Measurements from ENCODE around the gene LAPTM4A.

LAPTM4A gene

GRCh38 chr2:20027705-20028434 is 23.6 kb downstream of the LAPTM4A start:
- H3K4me3 ChIP-seq (ENCODE audit: low read length): no peak overlapping the region
- TF ChIP-seq ZNF274 (IDR thresholded peaks at IDR 0.05; ENCODE audit: low read depth, low read length): no peak

GRCh38 chr2:20027260-20027677 is 24.2 kb downstream of the LAPTM4A start:
- no peak for TF ChIP-seq ZNF274 (IDR thresholded peaks at IDR 0.05; ENCODE audit: low read depth, low read length)
- no peak overlapping the region for H3K4me3 ChIP-seq (ENCODE audit: low read length)

GRCh38 chr2:20025065-20025786 is 26.2 kb downstream of the LAPTM4A start:
- no peak for TF ChIP-seq ZNF274 (IDR thresholded peaks at IDR 0.05; ENCODE audit: low read depth, low read length)
- H3K4me3 ChIP-seq (ENCODE audit: low read length): no peak overlapping the region

- TF ChIP-seq ZNF274 (IDR thresholded peaks at IDR 0.05; ENCODE audit: low read depth, low read length): no peak
- H3K4me3 ChIP-seq (ENCODE audit: low read length): no peak overlapping the region
These were observed 27.7 kb downstream of the LAPTM4A start for GRCh38 chr2:20023688-20024087.

GRCh38 chr2:20021405-20022009 is 29.9 kb downstream of the LAPTM4A start:
- no peak overlapping the region for H3K4me3 ChIP-seq (ENCODE audit: low read length)
- TF ChIP-seq ZNF274 (IDR thresholded peaks at IDR 0.05; ENCODE audit: low read depth, low read length): no peak

- H3K4me3 ChIP-seq (ENCODE audit: low read length): no peak overlapping the region
- no peak for TF ChIP-seq ZNF274 (IDR thresholded peaks at IDR 0.05; ENCODE audit: low read depth, low read length)
These were observed 31.7 kb downstream of the LAPTM4A start for GRCh38 chr2:20019747-20020146.

- no peak overlapping the region for H3K4me3 ChIP-seq (ENCODE audit: low read length)
- no peak for TF ChIP-seq ZNF274 (IDR thresholded peaks at IDR 0.05; ENCODE audit: low read depth, low read length)
These were observed 32.8 kb downstream of the LAPTM4A start for GRCh38 chr2:20018601-20019152.

- no peak overlapping the region for H3K4me3 ChIP-seq (ENCODE audit: low read length)
- TF ChIP-seq ZNF274 (IDR thresholded peaks at IDR 0.05; ENCODE audit: low read depth, low read length): no peak
These were observed 35.1 kb downstream of the LAPTM4A start for GRCh38 chr2:20016346-20016745.

- no peak for TF ChIP-seq ZNF274 (IDR thresholded peaks at IDR 0.05; ENCODE audit: low read depth, low read length)
- H3K4me3 ChIP-seq (ENCODE audit: low read length): no peak overlapping the region
These were observed 35.8 kb downstream of the LAPTM4A start for GRCh38 chr2:20015482-20016083.

- no peak for TF ChIP-seq ZNF274 (IDR thresholded peaks at IDR 0.05; ENCODE audit: low read depth, low read length)
- H3K4me3 ChIP-seq (ENCODE audit: low read length): no peak overlapping the region; the same call in 1 of the 2 replicates
These were observed 38.1 kb downstream of the LAPTM4A start for GRCh38 chr2:20013126-20013849.

- H3K4me3 ChIP-seq (ENCODE audit: low read length): peak within 1 kb of the TSS; percentile 25; the same call in 1 of the 2 replicates
- TF ChIP-seq ZNF274 (IDR thresholded peaks at IDR 0.05; ENCODE audit: low read depth, low read length): no peak
These were observed 38.9 kb downstream of the LAPTM4A start, which contains the start of gene MATN3 for GRCh38 chr2:20012282-20013125. Gene MATN3, minus strand, starts transcription at chr2:20012668. Its CDS starts 37 bp downstream, at chr2:20012631.

GRCh38 chr2:20012032-20012281 is 39.5 kb downstream of the LAPTM4A start:
- H3K4me3 ChIP-seq (ENCODE audit: low read length): no peak overlapping the region; the same call in 1 of the 2 replicates
- no peak for TF ChIP-seq ZNF274 (IDR thresholded peaks at IDR 0.05; ENCODE audit: low read depth, low read length)
